Measurements from ENCODE around the gene TLK2.

GRCh38 chr17:62643496-62643895 lies 164.9 kb downstream of the TLK2 start:
- TF ChIP-seq POLR2AphosphoS5 (IDR thresholded peaks at IDR 0.05; ENCODE audit: low read depth) (no peak), EZH2 (IDR thresholded peaks at IDR 0.05; ENCODE audit: low read depth, unreplicated experiment) (no peak), CTCF (conservative IDR thresholded peaks at IDR 0.05; ENCODE audit: low read depth in 2 of 2) (no peak), ZNF114 (CRISPR knock-in tag; IDR thresholded peaks at IDR 0.05) (no peak), ETS1 (IDR thresholded peaks at IDR 0.05) (no peak), REST (IDR thresholded peaks at IDR 0.05; ENCODE audit: unreplicated experiment) (no peak), CREB1 (CRISPR knock-in tag; IDR thresholded peaks at IDR 0.05; ENCODE audit: low read depth) (no peak), EZH2phosphoT487 (IDR thresholded peaks at IDR 0.05; ENCODE audit: unreplicated experiment) (no peak), ZNF331 (CRISPR knock-in tag; IDR thresholded peaks at IDR 0.05; ENCODE audit: low read depth) (no peak)
